IMR-90 (cell line): ENCODE data around the gene C2orf68. TPM values are rescaled to one million over a fixed set of nuclear protein-coding genes. Genes with fewer than 3 reads are reported as not detected.

Source experiments
- ATAC-seq: fragments of 200-7000 bp; cut with Tn5 transposase; 2 replicates; pipeline ENCODE4 v1.9.1; 2020; ENCODE audit warnings: low read depth, mild to moderate bottlenecking, moderate library complexity
- BruUV-seq: library from RNA; stranded (reverse); fragments of 400-500 nt; replicated peaks from 2 replicates; lab custom pipeline; 2021; lab: Mats Ljungman, UMichigan
- CTCF ChIA-PET: fragments of 300-600 bp; formaldehyde crosslinking; extraction: SDS; loops from one replicate; lab custom pipeline; 2021; ENCODE audit warnings: antibody characterized with exemption; lab: Yijun Ruan, JAX
- POLR2A ChIA-PET: fragments of 300-600 bp; sonication (Branson Sonifier 250); formaldehyde crosslinking; loops from one replicate; lab custom pipeline; 2022; ENCODE audit warnings: antibody characterized with exemption; ENCODE audit not compliant: unreplicated experiment; lab: Charles Lee
- DNase-seq: peaks from one replicate; pipeline ENCODE4 v3.0.0; 2013
- H2AFZ ChIP-seq: replicated peaks from 2 replicates; pipeline ENCODE3; 2013; ENCODE audit warnings: low read length, mild to moderate bottlenecking; ENCODE audit not compliant: poor library complexity
- H2AK5ac ChIP-seq: 2 replicates; pipeline ENCODE4 v1.6.1; 2013; ENCODE audit warnings: low read depth, low read length, inconsistent platforms
- H2AK9ac ChIP-seq: replicated peaks from 2 replicates; pipeline ENCODE3; 2013; ENCODE audit warnings: mild to moderate bottlenecking, low read depth, low read length, moderate library complexity; ENCODE audit not compliant: poor library complexity
- H2BK120ac ChIP-seq: 2 replicates; pipeline ENCODE4 v1.6.1; 2013; ENCODE audit warnings: low read depth, low read length, inconsistent platforms
- H2BK15ac ChIP-seq: 3 replicates; pipeline ENCODE4 v1.6.1; 2013; ENCODE audit warnings: low read depth, low read length, inconsistent platforms
- H2BK20ac ChIP-seq: 2 replicates; pipeline ENCODE4 v1.6.1; 2013; ENCODE audit warnings: low read depth, mild to moderate bottlenecking, inconsistent platforms, low read length, moderate library complexity
- H2BK5ac ChIP-seq: 2 replicates; pipeline ENCODE4 v1.6.1; 2013; ENCODE audit warnings: mild to moderate bottlenecking, low read depth, low read length, inconsistent platforms; ENCODE audit not compliant: poor library complexity, severe bottlenecking
- H3K14ac ChIP-seq: replicated peaks from 2 replicates; pipeline ENCODE4 v1.6.1; 2013; ENCODE audit warnings: low read depth, low read length, inconsistent platforms
- H3K18ac ChIP-seq: 2 replicates; pipeline ENCODE4 v1.6.1; 2013; ENCODE audit warnings: low read depth, low read length, control low read depth
- H3K23ac ChIP-seq: 2 replicates; pipeline ENCODE4 v1.6.1; 2013; ENCODE audit warnings: low read depth, low read length, inconsistent platforms
- H3K27ac ChIP-seq: 2 replicates; pipeline ENCODE4 v1.5.1; 2013; ENCODE audit warnings: mild to moderate bottlenecking, control low read depth, low read length; ENCODE audit not compliant: insufficient read depth
- H3K27me3 ChIP-seq: 2 replicates; pipeline ENCODE4 v1.6.1; 2013; ENCODE audit warnings: low read length; ENCODE audit not compliant: control insufficient read depth, insufficient read depth
- H3K36me3 ChIP-seq: 2 replicates; pipeline ENCODE4 v1.6.1; 2013; ENCODE audit warnings: low read length, mixed read lengths; ENCODE audit not compliant: control insufficient read depth, insufficient read depth
- H3K4ac ChIP-seq: 2 replicates; pipeline ENCODE4 v1.6.1; 2013; ENCODE audit warnings: low read depth, low read length, inconsistent platforms
- H3K4me1 ChIP-seq: 2 replicates; pipeline ENCODE4 v1.6.1; 2013; ENCODE audit warnings: low read length, mixed read lengths; ENCODE audit not compliant: control insufficient read depth, insufficient read depth
- H3K4me2 ChIP-seq: 2 replicates; pipeline ENCODE4 v1.6.1; 2013; ENCODE audit warnings: low read depth, mild to moderate bottlenecking, control low read depth, low read length, moderate library complexity
- H3K4me3 ChIP-seq: 2 replicates; pipeline ENCODE4 v1.5.1; 2013; ENCODE audit warnings: low read depth, mild to moderate bottlenecking, control low read depth, low read length, moderate library complexity; ENCODE audit not compliant: insufficient read depth
- H3K56ac ChIP-seq: 2 replicates; pipeline ENCODE4 v1.6.1; 2013; ENCODE audit warnings: low read length, inconsistent platforms; ENCODE audit not compliant: insufficient read depth; ENCODE audit errors: extremely low read depth
- H3K79me1 ChIP-seq, 2 experiments: 2 replicates each; pipeline ENCODE4 v1.6.1; 2013; ENCODE audit warnings: low read length in 2 of 2, inconsistent platforms in 1 of 2, low read depth in 1 of 2
- H3K9ac ChIP-seq: 2 replicates; pipeline ENCODE4 v1.6.1; 2013; ENCODE audit warnings: low read depth, low read length, control low read depth
- H3K9me1 ChIP-seq: 2 replicates; pipeline ENCODE4 v1.6.1; 2013; ENCODE audit warnings: low read length, inconsistent platforms; ENCODE audit not compliant: insufficient read depth
- H3K9me3 ChIP-seq: 2 replicates; pipeline ENCODE4 v1.6.1; 2013; ENCODE audit warnings: low read length; ENCODE audit not compliant: control insufficient read depth, insufficient read depth
- H4K20me1 ChIP-seq: 2 replicates; pipeline ENCODE4 v1.6.1; 2013; ENCODE audit warnings: low read length, inconsistent platforms; ENCODE audit not compliant: insufficient read depth
- H4K5ac ChIP-seq: 2 replicates; pipeline ENCODE4 v1.6.1; 2013; ENCODE audit warnings: mild to moderate bottlenecking, low read depth, low read length, control low read depth
- H4K8ac ChIP-seq, 2 experiments: 2 replicates each; pipeline ENCODE4 v1.6.1; 2013; ENCODE audit warnings: low read depth in 2 of 2, low read length in 2 of 2, control low read depth in 1 of 2, inconsistent platforms in 1 of 2
- H4K91ac ChIP-seq: 2 replicates; pipeline ENCODE4 v1.6.1; 2013; ENCODE audit warnings: low read depth, low read length, inconsistent platforms; ENCODE audit not compliant: insufficient read depth
- BHLHE40 ChIP-seq: fragments of 150-350 bp; IDR thresholded peaks from 2 replicates; pipeline ENCODE4 v1.6.1; 2016; ENCODE audit warnings: mild to moderate bottlenecking, low read depth, low read length
- CEBPB ChIP-seq: IDR thresholded peaks from 2 replicates; pipeline ENCODE4 v1.6.1; 2012; ENCODE audit warnings: low read depth, low read length, improper control_type of control experiment
- CHD1 ChIP-seq: IDR thresholded peaks from 2 replicates; pipeline ENCODE4 v1.6.1; 2012; ENCODE audit warnings: low read depth, low read length, improper control_type of control experiment
- CTCF ChIP-seq: conservative IDR thresholded peaks from 2 replicates; pipeline ENCODE4 v1.5.1; 2012; ENCODE audit warnings: mild to moderate bottlenecking, low read depth, low read length, improper control_type of control experiment
- ELK1 ChIP-seq: fragments of 150-350 bp; IDR thresholded peaks from 2 replicates; pipeline ENCODE4 v1.6.1; 2016; ENCODE audit warnings: low read depth, mild to moderate bottlenecking, low read length, moderate library complexity, borderline replicate concordance
- FOS ChIP-seq: fragments of 150-350 bp; IDR thresholded peaks from 2 replicates; pipeline ENCODE4 v1.6.1; 2016; ENCODE audit warnings: low read depth, low read length
- MAFK ChIP-seq: IDR thresholded peaks from 2 replicates; pipeline ENCODE4 v1.6.1; 2012; ENCODE audit warnings: low read depth, low read length, improper control_type of control experiment
- MAZ ChIP-seq: IDR thresholded peaks from 2 replicates; pipeline ENCODE4 v1.6.1; 2012; ENCODE audit warnings: low read depth, mild to moderate bottlenecking, low read length, improper control_type of control experiment, moderate library complexity, borderline replicate concordance
- MXI1 ChIP-seq: IDR thresholded peaks from 2 replicates; pipeline ENCODE4 v1.6.1; 2012; ENCODE audit warnings: low read depth, mild to moderate bottlenecking, low read length, moderate library complexity, borderline replicate concordance
- NFE2L2 ChIP-seq: fragments of 150-350 bp; IDR thresholded peaks from 2 replicates; pipeline ENCODE4 v1.6.1; 2016; ENCODE audit warnings: low read depth, mild to moderate bottlenecking, low read length
- POLR2A ChIP-seq: IDR thresholded peaks from 2 replicates; pipeline ENCODE4 v1.6.1; 2012; ENCODE audit warnings: mild to moderate bottlenecking, low read depth, low read length
- RAD21 ChIP-seq: IDR thresholded peaks from 2 replicates; pipeline ENCODE4 v1.6.1; 2012; ENCODE audit warnings: low read length, improper control_type of control experiment
- RCOR1 ChIP-seq: IDR thresholded peaks from 2 replicates; pipeline ENCODE4 v1.6.1; 2012; ENCODE audit warnings: mild to moderate bottlenecking, low read length, improper control_type of control experiment; ENCODE audit not compliant: insufficient replicate concordance
- RFX5 ChIP-seq: IDR thresholded peaks from 2 replicates; pipeline ENCODE4 v1.8.0; 2012; ENCODE audit warnings: low read depth, mild to moderate bottlenecking, low read length, moderate library complexity
- SMC3 ChIP-seq: fragments of 150-350 bp; IDR thresholded peaks from 2 replicates; pipeline ENCODE4 v1.6.1; 2016; ENCODE audit warnings: low read depth, mild to moderate bottlenecking, antibody characterized with exemption, low read length, moderate library complexity
- USF2 ChIP-seq: fragments of 150-350 bp; IDR thresholded peaks from 2 replicates; pipeline ENCODE4 v1.6.1; 2017; ENCODE audit warnings: mild to moderate bottlenecking, antibody characterized with exemption, low read length, low read depth
- WGBS, 2 experiments: methylation state at CpG; one replicate each; pipeline versions ENCODE4 v1.1.5 to v1.1.7; 2013; ENCODE audit warnings: missing lambda C conversion rate in 2 of 2; ENCODE audit not compliant: insufficient read length in 1 of 2; ENCODE audit errors: extremely low coverage in 2 of 2; 5-methylcytosine and 5-hydroxymethylcytosine counted together
- dilution Hi-C: fragments of 300-500 bp; cut with HindIII; formaldehyde crosslinking; loops from one replicate; pipeline ENCODE4 v1.14.3; 2018; ENCODE audit warnings: low sequenced_read_pairs; ENCODE audit not compliant: unreplicated experiment
- in situ Hi-C: fragments of 300-500 bp; cut with MboI; formaldehyde crosslinking; loops from 3 replicates; pipeline ENCODE4 v1.14.3; 2019; ENCODE audit warnings: low sequenced_read_pairs, inconsistent platforms, mixed read lengths
- intact Hi-C: fragments of 100-400 bp; cut with micrococcal nuclease; formaldehyde crosslinking; loops from 2 replicates; pipeline ENCODE4 v1.10.0; 2022
- polyA plus RNA-seq, 3 experiments: library from polyadenylated mRNA; depleted of rRNA; stranded (reverse); fragments of >200 nt; gene quantifications; 2 replicates each; pipeline ENCODE4 v1.2.3, GENCODE V29; 2012; ENCODE audit warnings: low replicate concordance in 1 of 3
- total RNA-seq: library from RNA; depleted of rRNA; stranded (reverse); fragments of >200 nt; gene quantifications from 2 replicates; pipeline ENCODE4 v1.2.3, GENCODE V29; 2012

C2orf68 gene
- total and polyA plus RNA-seq, 2 of the 4 experiments (the other 2 are of a cell fraction), result 6.8 to 10.1 TPM

GRCh38 chr2:85588236-85588635, 23.6 kb downstream of the C2orf68 start:
- TF ChIP-seq CTCF (no peak), USF2 (no peak), FOS (no peak), CEBPB (no peak), ELK1 (no peak), NFE2L2 (no peak), MAFK (no peak), POLR2A (no peak), RCOR1 (no peak), MXI1 (no peak), RAD21 (no peak), CHD1 (no peak), BHLHE40 (no peak), RFX5 (no peak), MAZ (no peak), SMC3 (no peak)
- in situ Hi-C loops, result no loop called here
- H3K27ac ChIP-seq, result no peak overlapping the region
- no peaks in the 10 kb centered on the region for H3K36me3 ChIP-seq
- ChIA-PET POLR2A (interaction anchor here (1.2 kb wide), 1 partner anchor 8 kb away, joined by 9 read pairs; the partner anchor contains the start of gene RNF181), CTCF (no interaction called here)
- H3K23ac ChIP-seq, result no peak overlapping the region
- no peak overlapping the region for H4K5ac ChIP-seq
- H4K8ac ChIP-seq, result no peak overlapping the region
- no peaks in the 10 kb centered on the region for H3K9me3 ChIP-seq
- no peak overlapping the region for H3K4me2 ChIP-seq
- intact Hi-C loops, result no loop called here
- no peak overlapping the region for H2AK5ac ChIP-seq
- H2BK15ac ChIP-seq, result no peak overlapping the region
- no peak overlapping the region for H3K14ac ChIP-seq
- BruUV-seq, result no TSS peak
- no peak overlapping the region for H3K9ac ChIP-seq
- DNase-seq (no peak), ATAC-seq (no peak)
- peaks cover 7% of the 10 kb centered on the region; the same call in 1 of the 2 replicates for H4K20me1 ChIP-seq
- no peaks in the 10 kb centered on the region for H3K27me3 ChIP-seq
- no peak overlapping the region for H3K56ac ChIP-seq
- H4K91ac ChIP-seq, result no peak overlapping the region
- H3K79me1 ChIP-seq, result peaks cover 19 to 74% of the 10 kb centered on the region in 2 experiments
- dilution Hi-C loops, result no loop called here
- H3K4ac ChIP-seq, result no peak overlapping the region
- peaks cover 40% of the 10 kb centered on the region for H3K4me1 ChIP-seq
- H2BK20ac ChIP-seq, result peak overlapping the region; percentile 1; the same call in 1 of the 2 replicates
- 75% methylated on average over 4 of the region's 4 CpGs; no CpG with 5 or more reads in 1 of the 2 experiments for WGBS, 2 experiments
- H3K9me1 ChIP-seq, result peaks cover 40% of the 10 kb centered on the region
- H3K18ac ChIP-seq, result no peak overlapping the region
- H2BK120ac ChIP-seq, result no peak overlapping the region
- H2AFZ ChIP-seq, result no peak overlapping the region
- no peak overlapping the region for H3K4me3 ChIP-seq
- H2BK5ac ChIP-seq, result no peak overlapping the region
- no peak overlapping the region for H2AK9ac ChIP-seq
